Measurements from ENCODE around the gene MAPKAPK2.

The MAPKAPK2 gene

DNA sequence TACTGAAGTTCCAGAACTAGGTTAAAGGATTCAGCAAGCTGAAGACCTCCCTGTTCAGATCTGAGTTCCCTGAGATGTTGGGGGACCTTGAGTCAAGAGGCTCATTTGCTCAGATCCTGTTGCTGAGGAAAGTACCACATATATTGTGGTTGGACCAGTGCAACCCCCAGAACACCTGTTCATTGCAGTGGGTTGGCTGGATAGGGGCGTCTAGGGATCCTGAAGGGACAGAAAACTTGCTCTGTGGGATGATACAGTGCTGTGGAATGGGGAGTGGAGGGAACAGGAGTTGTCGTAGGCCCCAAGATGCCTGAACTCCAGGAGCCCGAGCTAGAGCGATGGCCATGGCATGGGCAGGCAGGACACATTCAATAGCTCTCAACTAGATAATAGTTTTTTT is 24.6 kb upstream of the MAPKAPK2 start:
- no peak for DNase-seq (ENCODE audit: low read depth, low spot score)

DNA sequence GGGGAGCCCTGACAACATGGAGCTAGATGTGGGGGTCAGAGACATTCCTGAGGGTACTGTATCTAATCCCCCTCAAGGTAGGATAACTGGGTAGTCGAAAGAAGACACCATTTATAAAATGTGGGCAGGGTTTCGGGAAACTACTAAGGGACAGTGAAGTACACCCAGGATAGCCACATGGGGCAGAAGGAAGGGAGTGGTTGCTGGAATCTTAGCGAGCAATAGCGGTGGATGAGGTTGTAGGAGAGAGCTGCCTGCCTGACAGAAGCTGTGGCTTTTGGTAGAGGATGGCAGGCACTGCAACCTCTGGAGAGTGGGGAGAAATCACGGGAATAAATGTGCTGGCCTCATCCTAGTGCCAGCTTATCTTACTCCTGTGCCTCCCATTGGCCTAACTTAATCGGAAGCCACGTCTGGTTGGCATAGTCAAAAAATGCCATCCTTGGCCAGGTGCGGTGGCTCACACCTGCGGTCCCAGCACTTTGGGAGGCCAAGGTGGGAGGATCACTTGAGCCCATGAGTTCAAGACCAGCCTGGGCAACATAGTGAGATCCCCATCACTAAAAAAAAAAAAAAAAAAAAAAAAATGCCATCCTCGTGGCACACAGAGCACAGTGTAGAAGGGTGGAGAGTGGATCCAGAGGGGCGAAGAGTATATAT is 23.4 kb upstream of the MAPKAPK2 start:
- no peak for DNase-seq (ENCODE audit: low read depth, low spot score)

DNA sequence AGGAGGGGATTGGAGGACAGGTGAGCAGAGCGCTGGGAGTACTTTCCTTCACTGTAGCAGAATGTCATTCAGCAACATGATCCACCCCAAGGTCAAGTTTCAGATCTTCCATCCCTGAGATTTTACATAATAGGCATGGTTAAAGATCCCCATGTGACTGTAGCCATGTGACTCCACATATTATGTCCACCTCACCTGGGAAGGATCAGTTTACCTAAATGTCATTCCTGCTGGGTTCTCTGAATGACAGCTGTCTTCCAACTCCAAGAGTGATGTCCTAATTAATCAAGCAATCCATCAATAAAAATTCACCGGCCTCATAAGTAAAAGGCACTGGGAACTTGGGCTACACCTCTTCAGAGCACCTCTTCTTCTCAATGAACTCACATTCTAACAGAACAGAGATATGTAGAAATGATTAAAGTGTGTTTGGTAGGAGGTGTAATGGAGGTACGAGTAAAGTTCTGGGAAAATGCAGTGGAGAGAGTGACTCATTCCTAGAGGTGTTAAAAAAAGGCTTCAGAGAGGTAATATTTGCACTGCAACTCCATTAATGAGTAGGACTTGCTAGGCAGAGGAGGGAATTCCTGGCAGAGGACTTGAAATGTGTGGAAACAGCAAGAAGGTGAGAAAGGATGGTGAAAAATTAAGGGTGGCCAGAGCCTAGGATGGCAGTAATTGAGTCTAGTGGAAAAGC is 22.2 kb upstream of the MAPKAPK2 start:
- no peak for DNase-seq (ENCODE audit: low read depth, low spot score)

DNA sequence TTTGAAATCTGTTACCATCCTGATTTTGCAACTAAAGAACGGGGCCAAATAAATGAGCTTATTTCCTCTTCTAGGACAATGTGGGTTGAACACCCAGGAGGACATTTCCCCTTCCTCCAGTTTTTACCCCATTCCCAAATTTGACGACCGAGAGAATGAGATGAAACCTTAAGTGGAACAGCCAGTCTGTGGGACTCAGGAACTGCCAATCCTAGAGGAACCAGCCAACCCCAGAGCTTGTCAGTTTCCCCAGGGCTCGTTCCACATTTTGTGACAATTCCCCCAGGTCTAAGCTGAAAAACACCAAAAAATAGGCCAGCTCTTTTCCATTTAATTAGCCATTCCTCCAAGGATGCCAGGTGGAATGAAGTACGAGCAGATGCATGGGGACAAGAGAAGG is 21.3 kb upstream of the MAPKAPK2 start:
- DNase-seq (ENCODE audit: low read depth, low spot score): no peak

DNA sequence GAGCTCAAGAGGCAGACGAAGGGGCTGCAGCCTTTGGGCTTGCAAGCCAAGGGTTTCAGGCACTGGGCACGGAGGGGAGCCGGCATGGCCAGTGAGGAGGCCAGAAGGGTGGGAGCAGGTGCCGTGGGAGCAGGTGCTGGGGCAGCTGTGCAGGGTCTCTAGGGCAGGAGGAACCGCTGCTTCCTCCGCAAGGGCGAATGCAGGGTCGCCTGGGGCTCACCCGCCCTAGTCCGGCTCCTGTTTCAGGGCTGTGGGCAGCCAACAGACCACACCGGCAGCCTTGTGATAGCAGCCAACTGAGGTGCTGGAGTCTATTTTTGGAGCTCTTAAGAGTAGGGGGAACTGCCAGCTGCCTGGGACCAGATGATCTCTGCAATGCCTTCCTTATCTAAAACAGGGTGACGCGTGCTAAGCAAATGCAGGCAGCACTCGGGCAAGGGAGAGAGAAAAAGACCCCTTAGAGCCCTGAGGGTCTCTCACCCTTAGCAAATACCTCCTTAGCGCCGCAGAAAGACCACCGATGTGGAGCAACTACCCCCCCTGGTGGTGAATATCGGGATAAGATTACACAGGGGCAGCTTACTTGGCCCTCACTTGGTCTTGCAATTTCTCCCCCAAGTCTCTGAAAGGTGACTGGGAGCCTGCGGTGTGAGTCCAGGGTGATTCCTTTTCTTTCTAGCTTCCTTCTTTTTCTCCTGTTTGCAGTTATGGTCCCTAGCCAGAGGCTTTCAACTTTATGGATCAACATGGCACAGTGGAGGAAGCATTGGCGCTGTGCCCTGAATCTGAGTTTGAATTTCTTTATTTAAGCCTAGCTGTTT is 20.7 kb upstream of the MAPKAPK2 start:
- DNase-seq (ENCODE audit: low read depth, low spot score): no peak

DNA sequence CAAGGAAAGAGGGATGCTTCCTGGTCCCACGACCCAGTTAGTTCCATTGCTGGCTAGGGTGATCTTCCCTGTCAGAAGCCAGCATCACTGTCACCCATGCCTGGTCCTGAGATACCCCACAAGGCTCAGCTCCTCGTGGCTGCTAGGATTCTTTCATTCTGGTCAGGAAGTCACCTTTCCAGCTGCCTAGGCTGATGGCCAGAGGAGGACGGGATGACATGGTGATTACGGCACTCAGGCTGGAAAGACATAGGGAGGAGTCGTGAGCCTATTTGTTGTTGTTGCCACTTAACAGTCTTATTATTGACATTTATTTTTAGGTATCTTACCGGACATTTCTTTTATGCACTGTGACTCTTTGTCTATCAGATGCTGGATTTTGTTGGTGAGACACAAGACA is 20.0 kb upstream of the MAPKAPK2 start:
- DNase-seq (ENCODE audit: low read depth, low spot score): no peak

DNA sequence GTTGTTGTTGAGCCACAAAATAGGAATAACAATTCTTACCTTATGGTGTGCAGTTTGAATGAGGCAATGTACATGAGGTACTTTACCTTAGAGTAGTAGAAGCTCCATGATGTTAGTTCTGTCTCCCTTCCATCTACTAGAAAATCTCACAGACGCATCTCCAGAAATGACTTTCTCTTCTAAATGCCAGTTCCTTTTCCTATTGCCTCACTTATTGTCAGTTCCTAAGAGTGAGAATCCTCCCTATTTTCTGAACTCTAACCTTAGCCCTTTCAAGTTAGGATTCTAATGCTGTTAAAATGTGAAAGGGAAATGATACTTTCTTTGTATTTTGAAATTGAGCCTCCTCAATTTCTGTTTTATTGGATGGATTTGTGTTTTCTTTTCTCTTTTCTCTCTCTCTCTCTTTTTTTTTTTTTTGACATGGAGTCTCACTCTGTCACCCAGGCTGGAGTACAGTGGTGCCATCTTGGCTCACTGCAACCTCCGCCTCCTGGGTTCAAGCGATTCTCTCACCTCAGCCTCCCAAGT is 18.6 kb upstream of the MAPKAPK2 start:
- no peak for DNase-seq (ENCODE audit: low read depth, low spot score)

DNA sequence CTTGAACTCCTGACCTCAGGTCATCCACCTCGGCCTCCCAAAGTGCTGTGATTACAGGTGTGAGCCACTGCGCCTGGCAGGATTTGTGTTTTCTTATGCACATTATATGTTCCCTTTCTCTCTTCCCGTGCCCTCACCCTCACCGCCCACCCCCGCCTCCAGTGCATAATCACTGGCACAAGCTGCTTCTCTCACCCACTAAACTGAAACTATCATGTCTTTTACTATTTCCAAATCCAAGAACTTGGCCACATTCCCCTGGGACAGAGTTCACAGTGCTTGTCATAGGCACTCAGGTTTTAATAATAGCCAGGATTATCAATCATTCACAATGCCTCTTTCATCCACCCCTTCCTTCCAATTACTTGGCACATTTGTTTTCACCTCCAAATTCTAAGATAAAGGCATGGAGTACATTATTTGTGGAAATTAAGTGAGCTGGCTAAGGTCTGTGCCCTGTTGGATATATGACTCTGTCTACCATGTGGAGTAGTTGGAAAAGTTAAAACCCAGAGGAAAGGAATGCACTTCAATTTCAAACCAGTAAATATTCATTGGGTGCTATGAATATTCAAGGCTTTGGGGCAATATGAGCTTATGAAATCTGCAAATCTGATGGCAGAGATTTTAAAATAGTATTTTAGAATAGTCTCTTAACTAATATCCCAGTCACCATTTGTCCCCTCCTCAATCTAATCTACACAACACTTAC is 17.6 kb upstream of the MAPKAPK2 start:
- no peak for DNase-seq (ENCODE audit: low read depth, low spot score)

DNA sequence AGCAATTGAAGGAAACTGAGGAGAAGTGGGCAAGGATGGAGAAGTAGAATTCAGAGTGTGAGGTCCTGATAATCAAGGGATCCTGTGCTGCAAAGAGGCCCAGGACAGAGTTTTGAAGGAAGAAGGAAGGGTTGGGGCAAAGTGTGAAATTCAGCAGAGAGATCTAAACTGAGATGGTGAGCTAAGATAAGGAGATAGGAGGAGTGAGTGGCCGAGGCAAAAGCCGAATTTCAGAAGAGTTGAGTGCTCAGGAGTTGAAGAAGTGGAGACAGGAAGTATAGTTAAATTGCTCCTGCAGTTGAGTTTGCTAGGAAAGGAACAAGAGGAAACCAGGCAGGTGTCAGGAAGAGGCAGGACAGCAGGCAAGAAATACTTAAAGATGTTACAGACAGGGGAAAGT is 16.4 kb upstream of the MAPKAPK2 start:
- no peak for DNase-seq (ENCODE audit: low read depth, low spot score)

DNA sequence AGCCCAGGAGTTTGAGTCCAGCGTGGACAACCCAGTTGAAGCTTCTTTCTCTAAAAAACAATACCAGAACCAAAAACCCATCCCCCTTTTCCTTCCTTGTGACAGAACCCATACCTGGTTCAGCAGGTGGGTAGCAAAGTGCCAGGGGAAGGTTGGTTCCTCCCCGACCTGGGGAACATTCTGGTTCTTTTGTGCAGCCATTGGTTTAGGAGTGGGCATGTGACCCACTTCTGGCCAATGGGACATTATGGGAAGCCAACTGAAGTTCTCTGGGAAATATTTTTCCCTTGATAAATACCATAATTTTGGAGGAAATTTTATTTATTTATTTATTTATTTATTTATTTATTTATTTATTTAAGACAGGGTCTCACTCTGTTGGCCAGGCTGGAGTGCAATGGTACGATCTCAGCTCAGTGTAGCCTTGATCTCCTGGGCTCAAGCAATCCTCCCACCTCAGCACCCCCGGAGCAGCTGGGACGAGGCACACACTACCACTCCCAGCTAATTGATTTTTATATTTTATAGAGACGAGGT is 15.8 kb upstream of the MAPKAPK2 start:
- DNase-seq (ENCODE audit: low read depth, low spot score): no peak

DNA sequence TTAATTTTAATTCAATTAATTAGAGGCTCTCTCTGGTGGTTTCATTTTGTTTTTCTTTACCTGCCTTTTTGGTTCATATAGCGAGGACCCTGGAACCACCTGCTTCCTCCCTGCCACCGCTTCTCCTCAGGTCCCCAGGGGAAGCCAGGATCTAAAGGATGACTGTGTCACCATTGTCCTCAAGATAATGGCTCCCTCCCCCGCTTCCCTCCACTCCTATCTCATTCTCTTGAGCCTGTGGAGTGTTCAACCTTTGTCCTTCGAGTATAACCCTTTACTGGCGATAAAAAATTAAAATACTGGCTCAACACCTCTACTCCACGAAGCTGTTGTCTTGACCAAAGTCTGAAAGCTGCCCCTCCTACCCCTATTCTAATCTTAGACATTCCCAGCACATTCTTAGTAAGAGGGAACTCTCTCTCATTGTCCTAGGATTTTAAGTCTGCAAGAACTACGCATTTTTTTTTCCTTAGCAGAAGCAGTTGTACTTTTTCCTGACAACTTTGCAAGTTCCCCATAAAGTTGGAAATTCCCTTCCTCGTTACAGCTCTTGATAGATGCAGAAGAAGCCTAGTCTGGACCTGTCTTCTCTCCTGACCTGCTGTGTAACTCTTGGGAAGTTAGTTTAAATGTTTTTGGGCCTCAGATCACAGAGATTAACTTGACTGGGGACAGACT is 12.6 kb upstream of the MAPKAPK2 start:
- no peak for DNase-seq (ENCODE audit: low read depth, low spot score)

DNA sequence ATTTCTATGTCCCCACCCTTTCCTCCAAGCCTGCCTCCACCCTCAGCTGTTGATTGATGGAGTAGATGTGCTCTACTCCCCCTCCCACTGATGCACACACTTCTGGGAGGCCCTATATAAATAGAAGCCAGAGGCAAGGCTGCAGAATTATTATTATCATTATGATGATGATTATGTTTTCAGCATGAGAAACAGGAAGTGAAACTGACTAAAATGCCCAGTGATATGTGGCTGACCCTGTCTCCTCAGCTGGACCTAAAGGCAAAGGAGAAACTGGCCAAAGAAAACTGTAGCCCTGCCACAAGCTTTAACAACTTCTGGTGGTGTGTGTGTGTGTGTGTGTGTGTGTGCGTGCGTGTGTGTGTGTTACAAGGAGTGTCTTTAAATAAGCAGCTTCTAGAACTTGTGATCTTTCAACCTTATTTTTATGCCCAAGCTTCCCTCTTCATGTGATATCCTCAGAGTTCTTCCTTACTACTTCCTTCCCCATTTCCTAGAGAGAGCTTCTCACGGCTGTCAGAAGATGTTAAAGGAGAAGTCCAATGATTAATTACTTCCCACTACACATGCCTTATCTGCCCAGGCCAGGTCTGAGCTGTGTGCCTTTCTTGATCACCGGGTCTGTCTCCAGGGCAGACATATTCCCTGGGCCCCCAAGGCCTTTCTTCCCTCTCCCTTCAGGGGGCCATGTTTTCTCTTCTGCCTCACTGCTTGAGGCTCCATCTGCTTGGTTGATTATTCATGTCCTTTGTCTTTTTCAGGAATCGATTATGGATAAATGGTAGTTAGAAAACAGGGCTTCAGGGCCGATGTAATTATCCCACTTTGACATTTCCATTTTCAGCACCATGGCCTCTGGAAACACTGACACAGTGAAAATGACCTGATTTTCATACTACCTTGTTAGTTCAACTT is 11.6 kb upstream of the MAPKAPK2 start:
- no peak for DNase-seq (ENCODE audit: low read depth, low spot score)

DNA sequence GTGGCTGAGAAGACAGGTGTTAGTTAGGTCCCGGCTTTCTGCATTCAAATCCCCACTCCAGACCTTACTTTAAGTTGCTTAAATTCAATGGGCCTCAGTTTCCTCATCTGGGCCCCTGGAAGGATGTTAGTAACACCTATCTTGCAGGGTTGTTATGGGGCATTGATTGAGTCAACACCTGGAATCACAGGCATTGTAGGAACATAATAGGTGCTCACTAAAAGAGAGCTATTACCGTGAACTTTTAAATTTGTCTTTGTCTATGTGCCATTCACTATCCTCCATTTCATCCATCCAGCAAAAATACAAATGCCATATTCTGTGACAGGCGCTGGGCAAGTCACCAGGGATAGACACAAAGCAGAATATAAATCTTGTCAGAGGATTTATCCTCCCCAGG is 10.5 kb upstream of the MAPKAPK2 start:
- no peak for DNase-seq (ENCODE audit: low read depth, low spot score)

DNA sequence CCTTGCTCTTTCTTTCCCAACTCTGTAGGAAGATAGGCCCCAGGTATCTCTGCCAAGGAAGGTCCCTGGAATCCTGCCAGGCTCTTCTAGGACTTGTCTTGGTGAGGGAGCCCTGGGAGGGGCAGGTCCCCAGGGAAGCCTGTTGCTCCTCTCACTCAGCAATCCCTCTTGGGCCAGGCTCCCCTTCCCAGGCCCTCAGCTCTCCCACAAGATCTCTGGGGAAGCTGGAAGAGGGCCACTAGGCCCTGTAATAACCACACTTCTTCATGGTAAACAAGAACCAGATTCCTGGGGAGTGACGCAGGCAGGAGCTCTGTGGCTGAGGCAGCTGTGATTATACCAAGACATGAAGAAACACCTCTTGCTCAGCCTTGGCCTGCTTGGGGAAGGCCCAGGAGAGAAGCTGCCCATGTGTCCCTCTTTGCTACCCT is 9.9 kb upstream of the MAPKAPK2 start:
- peak; percentile 86 for DNase-seq (ENCODE audit: low read depth, low spot score)

DNA sequence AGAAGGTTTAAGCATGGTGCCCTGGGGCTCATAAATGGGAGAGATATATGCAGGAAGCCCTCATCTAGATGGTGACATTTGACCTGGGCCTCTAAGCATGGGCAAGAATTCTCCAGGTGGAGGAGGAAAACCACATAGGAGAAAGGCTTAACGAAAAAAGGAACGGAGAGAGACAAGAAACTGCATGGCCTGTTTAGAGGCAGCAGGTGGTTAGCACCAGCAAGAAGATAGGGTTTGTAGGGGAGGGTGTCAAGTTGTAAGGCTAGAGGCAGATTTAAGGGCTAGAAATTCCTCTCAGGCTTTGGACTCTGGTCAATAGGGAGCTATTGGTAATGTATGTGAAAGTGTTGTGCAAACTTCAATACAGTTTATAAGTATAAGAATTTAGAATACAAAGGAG is 8.2 kb upstream of the MAPKAPK2 start:
- DNase-seq (ENCODE audit: low read depth, low spot score): no peak

DNA sequence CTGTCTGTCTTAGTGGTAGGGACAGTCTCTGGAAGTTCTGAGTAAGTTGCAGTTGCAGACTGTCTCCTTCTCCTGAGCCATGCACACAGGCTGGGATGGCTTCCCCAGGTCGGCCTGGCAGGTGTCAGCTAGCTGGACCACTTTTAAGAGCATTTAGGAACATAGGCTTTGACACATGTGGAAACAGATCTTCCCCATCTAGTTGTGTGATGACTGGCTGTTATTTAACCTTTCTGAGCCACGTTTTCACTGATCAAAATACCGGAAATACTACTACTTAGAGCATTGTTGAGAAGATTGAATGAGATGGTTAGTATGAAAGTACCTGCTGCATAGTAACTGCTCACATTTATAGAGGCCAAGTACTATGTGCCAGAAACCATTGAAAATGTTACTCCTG is 6.2 kb upstream of the MAPKAPK2 start:
- no peak for DNase-seq (ENCODE audit: low read depth, low spot score)

DNA sequence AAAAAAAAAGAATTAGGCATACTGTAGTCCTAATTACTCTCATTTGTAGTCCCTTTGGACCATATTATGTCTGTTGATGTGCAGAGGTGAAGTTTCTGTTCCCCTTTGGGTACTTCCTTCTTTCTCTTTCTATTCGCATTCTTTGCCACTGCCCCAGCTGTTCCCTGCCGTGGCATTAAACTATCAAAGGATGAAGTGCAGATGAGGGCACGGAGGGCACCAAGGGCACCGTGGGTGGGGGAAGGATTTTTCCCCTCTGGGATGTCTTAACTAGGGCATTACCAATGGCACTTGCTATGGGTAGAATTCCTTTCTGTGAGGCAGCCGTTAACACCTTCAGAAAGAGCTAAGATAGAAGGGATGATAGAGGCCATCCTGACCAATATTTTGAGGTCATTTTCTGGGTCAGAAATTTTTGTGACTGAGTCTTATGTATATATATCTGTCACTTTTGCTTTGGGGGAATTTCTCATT is 4.9 kb upstream of the MAPKAPK2 start:
- DNase-seq (ENCODE audit: low read depth, low spot score): no peak

DNA sequence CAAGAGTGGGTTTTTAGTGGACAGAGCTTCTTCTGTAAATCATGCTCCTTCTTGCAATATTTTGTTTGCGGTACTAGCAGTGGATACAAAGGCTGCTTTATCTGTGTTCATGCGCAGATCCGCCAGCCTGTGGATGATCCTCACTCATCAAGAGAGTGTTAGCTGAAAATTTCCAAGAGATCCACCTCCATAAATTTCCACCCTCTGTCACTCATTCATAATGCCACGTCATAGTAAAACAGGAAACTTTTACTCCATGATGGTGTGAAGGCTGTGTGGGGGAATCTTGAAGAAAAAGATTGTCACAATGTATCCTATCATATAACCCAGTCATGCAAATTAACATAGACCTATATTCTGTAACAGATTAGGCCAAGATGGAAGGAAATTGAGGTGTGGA is 4.4 kb upstream of the MAPKAPK2 start:
- DNase-seq (ENCODE audit: low read depth, low spot score): no peak

DNA sequence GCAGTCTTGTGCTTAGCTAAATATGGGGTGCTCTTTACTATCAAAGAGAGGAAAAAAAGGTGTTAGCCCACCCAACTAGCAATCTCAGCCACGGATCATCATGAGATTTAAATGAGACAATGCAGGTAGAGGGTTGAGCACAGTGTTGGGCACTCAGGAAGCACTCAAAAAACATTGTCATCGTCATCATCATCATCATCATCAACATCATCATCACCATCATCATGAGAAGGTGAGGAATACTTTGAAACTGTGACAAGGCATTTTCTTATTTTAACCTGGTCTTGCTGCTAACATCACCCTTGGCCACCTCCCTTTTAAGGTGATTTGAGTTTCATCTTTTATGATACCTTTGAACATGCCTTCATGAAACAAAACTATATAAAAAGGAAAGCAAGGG is 3.3 kb upstream of the MAPKAPK2 start:
- DNase-seq (ENCODE audit: low read depth, low spot score): no peak

DNA sequence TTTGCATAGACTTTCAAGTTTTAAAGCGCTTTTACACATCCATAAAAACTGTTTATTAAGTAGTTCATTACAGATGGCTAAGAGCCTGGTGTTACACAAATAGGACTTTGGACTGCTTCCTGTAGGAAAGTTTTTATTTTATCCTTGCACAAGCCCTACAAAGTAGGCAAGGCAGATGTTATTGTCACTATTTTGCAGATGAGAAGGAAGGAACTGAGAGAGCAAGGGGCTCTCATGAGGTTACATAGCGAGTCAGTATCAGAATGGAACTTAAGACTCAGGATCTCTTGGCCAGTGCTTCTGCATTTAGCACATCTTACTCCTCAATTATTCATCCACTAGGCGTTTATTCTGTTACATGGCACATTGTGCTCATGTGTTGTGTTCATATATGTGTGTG is 2.6 kb upstream of the MAPKAPK2 start:
- no peak for DNase-seq (ENCODE audit: low read depth, low spot score)
